GM21526 (cell line): ENCODE results near the gene GJC2.

Source experiments
- ATAC-seq: cut with Tn5 transposase; IDR thresholded peaks from one replicate; pipeline ENCODE4 v1.9.1; 2021; ENCODE audit warnings: moderate library complexity; ENCODE audit not compliant: unreplicated experiment, low FRiP score

The GJC2 gene

GRCh38 chr1:228112617-228113016 lies 37.1 kb upstream of the GJC2 start:
- no peak for ATAC-seq

GRCh38 chr1:228114827-228115226 lies 34.9 kb upstream of the GJC2 start:
- ATAC-seq: no peak

- ATAC-seq: no peak
These were observed 32.4 kb upstream of the GJC2 start for GRCh38 chr1:228117335-228117734.

GRCh38 chr1:228118040-228118439 lies 31.7 kb upstream of the GJC2 start:
- ATAC-seq: no peak

GRCh38 chr1:228120351-228120750 lies 29.4 kb upstream of the GJC2 start:
- no peak for ATAC-seq

GRCh38 chr1:228120857-228121489 lies 28.8 kb upstream of the GJC2 start:
- ATAC-seq: no peak

- ATAC-seq: no peak
These were observed 26.7 kb upstream of the GJC2 start for GRCh38 chr1:228122921-228123441.

- no peak for ATAC-seq
These were observed 26.2 kb upstream of the GJC2 start for GRCh38 chr1:228123505-228123904.

GRCh38 chr1:228125185-228125584 lies 24.5 kb upstream of the GJC2 start:
- no peak for ATAC-seq

GRCh38 chr1:228131766-228132165 lies 18.0 kb upstream of the GJC2 start:
- no peak for ATAC-seq

GRCh38 chr1:228134591-228134990 lies 15.1 kb upstream of the GJC2 start:
- ATAC-seq: no peak

GRCh38 chr1:228136901-228137300 lies 12.8 kb upstream of the GJC2 start:
- no peak for ATAC-seq

GRCh38 chr1:228139406-228139930 lies 10.3 kb upstream of the GJC2 start:
- peak; percentile 0 for ATAC-seq

- ATAC-seq: peak; percentile 92
These were observed 9.6 kb upstream of the GJC2 start, which contains the start of gene GUK1 for GRCh38 chr1:228139931-228140723. TSS of gene GUK1 (plus strand) at chr1:228140279. CDS start at chr1:228140303, 24 bp downstream.

- no peak for ATAC-seq
These were observed 9.0 kb upstream of the GJC2 start for GRCh38 chr1:228140724-228141225.

- no peak for ATAC-seq
These were observed 8.3 kb upstream of the GJC2 start for GRCh38 chr1:228141226-228142044.

- no peak for ATAC-seq
These were observed 7.5 kb upstream of the GJC2 start for GRCh38 chr1:228142155-228142691.

GRCh38 chr1:228142701-228143136 lies 7.0 kb upstream of the GJC2 start:
- ATAC-seq: no peak

- ATAC-seq: no peak
These were observed 6.1 kb upstream of the GJC2 start for GRCh38 chr1:228143480-228144192.
